Epithelial cell of proximal tubule (primary cell): ENCODE data around the gene DENND1A. TPM values are rescaled to one million over a fixed set of nuclear protein-coding genes. Genes with fewer than 3 reads are reported as not detected.
A peak's percentile ranks its signal among the peaks of the same experiment; 100 is the strongest.

Source experiments
- DNase-seq: peaks from one replicate; pipeline ENCODE4 v3.0.0-alpha.2; 2011; ENCODE audit warnings: low read depth
- H3K4me3 ChIP-seq: 2 replicates; pipeline ENCODE4 v1.5.1; 2011; ENCODE audit warnings: low read depth, mild to moderate bottlenecking, low read length
- total RNA-seq: library from RNA; depleted of rRNA; stranded (reverse); fragments of >200 nt; gene quantifications from 2 replicates; pipeline ENCODE4 v1.2.3, GENCODE V29; 2015
- TF ChIP-seq, protein P1 (sequence below): conservative IDR thresholded peaks from 2 replicates; pipeline ENCODE4 v1.5.1; 2012; ENCODE audit warnings: low read depth, mild to moderate bottlenecking, low read length

The DENND1A gene
- total RNA-seq, 1 donor from 2014 or later: 26.6 TPM

GRCh38 chr9:123727332-123727731, 202.6 kb downstream of the DENND1A start:
- H3K4me3 ChIP-seq: no peak overlapping the region
- DNase-seq: no peak
- TF ChIP-seq, protein P1, sequence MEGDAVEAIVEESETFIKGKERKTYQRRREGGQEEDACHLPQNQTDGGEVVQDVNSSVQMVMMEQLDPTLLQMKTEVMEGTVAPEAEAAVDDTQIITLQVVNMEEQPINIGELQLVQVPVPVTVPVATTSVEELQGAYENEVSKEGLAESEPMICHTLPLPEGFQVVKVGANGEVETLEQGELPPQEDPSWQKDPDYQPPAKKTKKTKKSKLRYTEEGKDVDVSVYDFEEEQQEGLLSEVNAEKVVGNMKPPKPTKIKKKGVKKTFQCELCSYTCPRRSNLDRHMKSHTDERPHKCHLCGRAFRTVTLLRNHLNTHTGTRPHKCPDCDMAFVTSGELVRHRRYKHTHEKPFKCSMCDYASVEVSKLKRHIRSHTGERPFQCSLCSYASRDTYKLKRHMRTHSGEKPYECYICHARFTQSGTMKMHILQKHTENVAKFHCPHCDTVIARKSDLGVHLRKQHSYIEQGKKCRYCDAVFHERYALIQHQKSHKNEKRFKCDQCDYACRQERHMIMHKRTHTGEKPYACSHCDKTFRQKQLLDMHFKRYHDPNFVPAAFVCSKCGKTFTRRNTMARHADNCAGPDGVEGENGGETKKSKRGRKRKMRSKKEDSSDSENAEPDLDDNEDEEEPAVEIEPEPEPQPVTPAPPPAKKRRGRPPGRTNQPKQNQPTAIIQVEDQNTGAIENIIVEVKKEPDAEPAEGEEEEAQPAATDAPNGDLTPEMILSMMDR: no peak

DNA sequence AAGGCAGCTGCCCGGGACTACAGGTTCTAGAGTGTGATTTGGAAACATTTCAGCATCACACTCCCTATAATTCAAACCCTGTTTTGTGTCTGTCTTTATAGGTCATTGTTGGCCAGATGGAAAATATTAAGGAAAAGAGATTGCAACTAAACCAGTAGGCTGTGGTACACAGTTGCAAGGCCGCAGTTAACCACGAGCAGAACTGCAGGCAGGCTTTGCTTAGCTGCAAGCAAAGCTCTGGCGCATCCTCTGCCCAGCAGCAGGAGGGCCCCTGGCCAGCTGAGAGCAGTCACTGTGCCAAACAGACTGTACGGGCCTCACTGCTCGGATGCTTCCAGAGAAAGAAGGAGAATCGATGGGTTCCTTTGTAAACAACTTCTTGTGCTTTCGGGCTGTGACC, 204.5 kb downstream of the DENND1A start:
- TF ChIP-seq, protein P1: no peak
- DNase-seq: no peak
- H3K4me3 ChIP-seq: no peak overlapping the region

DNA sequence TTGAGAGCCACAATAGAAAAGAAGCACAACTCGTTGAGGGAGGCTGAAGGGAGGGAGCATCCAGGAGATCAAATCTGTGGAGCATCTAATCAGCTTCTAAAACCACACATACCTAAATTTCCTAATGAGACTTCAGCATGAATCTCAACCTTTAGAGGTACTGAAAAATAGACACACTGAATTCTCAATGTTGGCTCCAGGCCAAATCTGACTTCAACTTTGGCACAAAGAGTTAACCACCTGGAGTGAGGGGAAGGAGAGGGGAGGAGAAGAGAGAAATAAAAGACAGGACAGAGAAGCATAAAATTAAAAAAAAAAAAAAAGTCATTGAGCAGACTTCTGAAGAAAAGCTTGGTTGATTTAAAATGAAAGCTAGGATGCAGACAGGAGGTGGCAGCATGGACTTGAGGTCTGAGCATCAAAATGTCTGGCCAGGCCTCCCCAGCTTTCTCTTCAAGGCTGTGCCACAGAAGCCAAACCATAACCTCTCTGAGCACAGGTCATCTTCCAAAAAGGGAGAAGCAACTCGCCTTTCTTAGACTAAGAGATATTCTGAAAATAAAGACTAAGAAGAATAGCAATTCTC, 205.6 kb downstream of the DENND1A start:
- H3K4me3 ChIP-seq: no peak overlapping the region
- no peak for DNase-seq
- TF ChIP-seq, protein P1: peak; percentile 45

DNA sequence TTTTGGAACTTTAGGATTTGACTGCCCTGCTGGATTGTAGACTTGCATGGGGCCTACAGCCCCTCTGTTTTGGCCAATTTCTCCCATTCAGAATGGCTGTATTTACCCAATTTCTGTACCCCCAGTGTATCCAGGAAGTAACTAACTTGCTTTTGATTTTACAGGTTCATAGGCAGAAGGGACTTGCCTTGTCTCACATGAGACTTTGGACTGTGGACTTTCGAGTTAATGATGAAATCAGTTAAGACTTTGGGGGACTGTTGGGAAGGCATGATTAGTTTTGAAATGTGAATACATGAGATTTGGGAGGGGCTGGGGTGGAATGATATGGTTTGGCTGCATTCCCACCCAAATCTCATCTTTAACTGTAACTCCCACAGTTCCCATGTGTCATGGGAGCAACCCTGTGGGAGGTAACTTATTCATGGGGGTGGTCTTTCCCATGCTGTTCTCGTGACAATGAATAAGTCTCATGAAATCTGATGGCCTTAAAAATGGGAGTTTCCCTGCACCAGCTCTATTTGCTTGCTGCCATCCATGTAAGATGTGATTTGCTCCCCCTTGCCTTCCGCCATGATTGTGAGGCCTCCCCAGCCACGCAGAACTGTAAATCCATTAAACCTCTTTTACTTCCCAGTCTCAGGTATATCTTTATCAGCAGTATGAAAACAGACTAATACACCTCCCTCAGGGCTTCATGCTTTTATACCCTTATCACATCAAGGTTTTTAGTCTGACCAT, 206.6 kb downstream of the DENND1A start:
- no peak for DNase-seq
- H3K4me3 ChIP-seq: no peak overlapping the region
- TF ChIP-seq, protein P1: no peak

- no peak overlapping the region for H3K4me3 ChIP-seq
- DNase-seq: no peak
- TF ChIP-seq, protein P1: no peak
These were observed 207.5 kb downstream of the DENND1A start for GRCh38 chr9:123722378-123722777.

DNA sequence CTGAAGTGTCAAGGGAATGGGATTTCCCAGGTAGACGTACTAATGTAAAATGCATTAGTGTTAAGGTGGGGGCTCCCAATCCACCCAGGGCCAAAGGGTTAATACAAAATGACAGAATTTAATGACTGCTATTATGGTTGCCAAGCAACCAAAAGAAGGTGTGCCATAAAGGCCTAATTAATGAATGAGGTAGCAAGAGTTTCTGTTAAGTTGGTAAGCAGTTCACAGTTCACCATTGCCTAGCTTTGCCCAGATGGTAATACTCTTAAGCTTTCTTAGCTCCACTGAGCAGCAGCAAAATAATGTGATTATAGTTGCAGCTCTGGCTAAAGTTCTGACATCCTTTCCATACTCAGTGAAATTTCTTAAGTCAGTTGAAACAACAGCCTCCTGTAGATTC, 211.7 kb downstream of the DENND1A start:
- no peak for DNase-seq
- TF ChIP-seq, protein P1: no peak
- no peak overlapping the region for H3K4me3 ChIP-seq
